Stimulated activated naive CD4-positive, alpha-beta T cell (primary cell): ENCODE results near the gene POU2F3.

Source experiments
- DNase-seq, 6 experiments: peaks; one replicate each; lab custom pipeline; 2025; lab: John Stamatoyannopoulos, UW

Gene POU2F3

DNA sequence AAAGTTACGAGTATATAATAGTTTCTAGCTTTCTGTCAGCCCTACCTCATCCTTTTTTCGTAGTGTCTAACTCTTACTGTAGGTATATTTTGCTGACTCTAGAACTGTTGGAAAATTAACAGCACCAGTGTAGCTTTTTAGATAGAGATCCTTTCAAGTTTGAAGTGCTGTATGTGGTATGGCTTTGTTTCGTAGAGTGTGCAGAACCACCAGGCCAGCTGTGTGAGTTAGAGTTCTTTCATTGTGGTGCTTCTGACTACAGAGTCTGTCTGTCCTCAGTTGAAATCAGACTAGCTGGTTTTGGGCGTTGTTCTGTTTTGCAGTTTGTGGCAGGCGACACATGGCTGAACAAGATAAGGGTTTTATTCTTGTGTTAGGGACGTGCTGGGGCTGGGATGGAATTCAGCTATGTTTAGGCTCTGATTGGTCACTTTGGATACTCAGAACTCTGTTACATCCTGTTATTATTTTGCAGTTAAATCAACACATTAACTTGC lies 99.5 kb downstream of the POU2F3 start:
- DNase-seq: peak in 1 of 6 experiments; percentile 8

DNA sequence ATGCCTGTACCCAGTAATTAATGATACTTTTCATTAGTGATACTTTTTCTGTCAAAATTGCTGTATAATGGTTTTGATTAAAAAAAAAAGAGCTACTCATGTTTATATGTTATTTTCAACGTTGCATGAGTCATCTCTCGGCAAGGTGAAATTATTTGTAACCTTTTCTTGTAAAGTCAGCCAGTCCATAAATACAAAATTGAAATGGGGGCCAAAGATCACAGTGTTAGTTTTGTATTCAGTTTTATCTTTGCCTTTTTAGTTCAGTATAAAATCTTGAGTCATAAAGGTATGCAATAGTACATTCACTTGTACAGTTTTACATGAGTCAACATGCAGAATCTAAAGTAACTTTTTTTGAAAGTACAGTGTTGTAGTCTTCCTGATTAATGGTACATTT lies 100.6 kb downstream of the POU2F3 start:
- no peak for DNase-seq

GRCh38 chr11:120342226-120342625 lies 102.3 kb downstream of the POU2F3 start:
- DNase-seq: no peak

GRCh38 chr11:120342678-120343077 lies 102.7 kb downstream of the POU2F3 start:
- DNase-seq: no peak

DNA sequence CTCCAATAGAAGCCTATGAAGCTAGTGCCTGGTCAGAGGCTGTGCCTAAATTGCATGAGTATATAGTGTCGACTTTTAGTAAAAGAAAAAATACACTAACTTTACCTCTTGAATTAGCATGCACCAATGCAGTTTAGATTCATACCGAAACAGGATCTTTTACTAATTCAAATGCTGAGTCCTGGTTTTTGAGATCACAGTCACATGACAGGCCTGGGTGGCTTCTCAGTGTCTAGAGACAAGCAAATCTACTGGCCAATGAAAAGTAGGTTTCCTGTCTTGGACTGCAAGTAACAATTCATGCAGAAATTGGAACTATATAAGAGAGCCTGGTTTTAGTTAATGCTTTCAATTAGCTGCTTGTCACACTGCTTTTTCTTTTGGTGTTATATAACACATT lies 103.5 kb downstream of the POU2F3 start:
- no peak for DNase-seq

DNA sequence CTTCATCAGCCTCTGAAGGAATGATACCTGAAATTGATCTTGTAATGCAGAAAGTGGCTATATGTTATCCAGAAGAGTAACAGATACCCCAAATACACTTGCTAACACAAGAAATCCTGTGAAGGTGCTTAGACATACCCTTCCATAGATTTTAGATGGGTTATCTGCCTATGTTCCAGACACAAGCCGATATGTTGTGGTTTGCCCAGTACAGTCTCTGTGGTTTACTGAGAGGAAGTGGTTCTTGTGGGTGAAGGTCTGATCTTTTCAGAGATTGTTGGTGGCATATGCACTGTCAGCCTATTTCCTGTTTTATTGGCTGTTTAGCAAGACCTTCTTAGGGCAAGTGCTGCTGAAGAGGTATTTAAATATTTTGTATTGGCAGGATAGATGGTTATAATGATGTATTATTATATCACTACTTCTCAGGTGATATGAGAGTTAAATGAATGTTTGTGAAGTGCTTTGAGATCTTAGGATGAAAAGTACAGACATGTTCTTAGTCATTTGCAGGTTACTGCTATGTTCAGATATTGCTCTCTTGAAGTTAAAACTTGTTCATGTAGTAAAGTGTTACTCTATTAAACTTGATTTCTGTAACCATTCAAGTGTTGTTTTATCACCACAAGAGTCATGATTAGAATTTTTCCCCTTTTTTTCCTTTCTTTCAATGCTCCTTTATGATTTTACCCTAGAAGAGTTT lies 104.5 kb downstream of the POU2F3 start:
- peak in 5 of 6 experiments; percentile 16 to 79 (median 77) for DNase-seq

GRCh38 chr11:120346233-120346632 lies 106.3 kb downstream of the POU2F3 start:
- DNase-seq: no peak

DNA sequence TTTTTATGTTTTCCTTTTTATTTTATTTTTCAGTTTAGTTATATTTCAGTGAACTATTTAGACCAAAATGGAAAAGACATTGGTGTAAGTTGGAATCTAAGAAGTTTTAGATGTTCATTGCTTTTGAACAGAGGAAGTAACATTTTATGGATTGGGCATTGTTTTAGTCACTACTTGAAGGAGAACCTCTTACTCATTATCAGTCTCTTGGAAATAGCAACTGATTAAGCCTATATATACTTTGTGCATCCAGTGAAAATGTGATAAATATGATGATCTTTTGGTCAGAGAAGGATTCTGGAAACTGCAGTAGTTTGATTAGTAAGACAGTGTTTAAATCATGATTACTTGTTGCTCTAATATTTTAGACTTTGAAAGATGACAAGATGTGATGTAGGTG lies 110.7 kb downstream of the POU2F3 start:
- no peak for DNase-seq

DNA sequence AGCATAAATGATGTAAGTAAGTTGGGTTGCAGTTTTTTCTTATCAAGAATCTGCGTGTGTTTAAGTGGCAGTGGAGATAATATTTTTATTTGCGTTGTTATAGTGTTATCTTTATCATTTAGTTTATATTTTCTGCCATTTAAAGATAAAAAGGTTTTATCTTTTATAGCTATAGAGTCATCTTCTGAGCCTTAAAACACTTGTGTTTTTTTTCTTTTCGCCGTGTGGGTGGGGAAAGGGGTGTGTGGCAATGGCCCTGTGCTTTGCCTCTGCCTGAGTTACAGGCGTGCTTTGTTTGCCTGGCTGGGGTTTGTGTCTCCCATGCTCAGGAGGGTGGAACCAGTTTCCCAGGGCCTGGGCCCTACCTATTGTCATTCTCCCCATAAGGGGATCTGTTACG lies 112.5 kb downstream of the POU2F3 start:
- no peak for DNase-seq

DNA sequence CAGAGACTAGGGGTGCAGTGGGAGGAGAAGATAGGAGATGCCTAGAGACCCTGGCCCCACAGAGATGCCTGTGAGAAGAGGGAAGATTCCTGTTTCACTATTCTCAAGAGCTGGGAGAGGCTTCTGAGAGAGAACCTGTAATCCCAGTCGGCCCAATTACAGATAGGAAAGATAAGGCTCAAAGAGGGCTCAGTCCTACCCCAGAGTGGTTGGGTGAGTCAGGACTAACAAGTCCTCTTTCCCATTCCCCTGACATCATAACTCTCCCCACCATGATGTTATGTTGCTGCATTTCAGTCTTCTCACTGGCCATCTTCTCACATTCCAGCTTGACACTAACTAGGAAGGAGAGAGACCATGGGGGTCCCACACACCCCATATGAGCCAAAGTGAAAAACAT lies 114.1 kb downstream of the POU2F3 start:
- no peak for DNase-seq

GRCh38 chr11:120354779-120355178 lies 114.8 kb downstream of the POU2F3 start:
- DNase-seq: no peak

DNA sequence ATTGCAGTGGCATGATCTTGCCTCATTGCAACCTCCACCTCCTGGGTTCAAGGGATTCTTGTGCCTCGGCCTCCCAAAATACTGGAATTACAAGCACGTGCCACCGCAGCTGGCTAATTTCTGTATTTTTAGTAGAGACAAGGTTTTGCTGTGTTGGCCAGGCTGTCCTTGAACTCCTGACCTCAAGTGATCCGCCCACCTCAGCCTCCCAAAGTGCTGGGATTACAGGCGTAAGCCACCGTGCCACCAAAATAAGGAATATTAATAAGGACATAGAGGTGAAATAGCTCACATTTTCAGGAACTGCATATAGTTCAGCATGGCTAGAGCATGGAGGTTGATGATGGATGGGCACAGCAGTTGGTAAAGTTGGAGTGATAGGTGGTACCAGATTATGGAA lies 117.7 kb downstream of the POU2F3 start:
- no peak for DNase-seq

- DNase-seq: no peak
Measured at GRCh38 chr11:120358729-120359128, 118.8 kb downstream of the POU2F3 start.

DNA sequence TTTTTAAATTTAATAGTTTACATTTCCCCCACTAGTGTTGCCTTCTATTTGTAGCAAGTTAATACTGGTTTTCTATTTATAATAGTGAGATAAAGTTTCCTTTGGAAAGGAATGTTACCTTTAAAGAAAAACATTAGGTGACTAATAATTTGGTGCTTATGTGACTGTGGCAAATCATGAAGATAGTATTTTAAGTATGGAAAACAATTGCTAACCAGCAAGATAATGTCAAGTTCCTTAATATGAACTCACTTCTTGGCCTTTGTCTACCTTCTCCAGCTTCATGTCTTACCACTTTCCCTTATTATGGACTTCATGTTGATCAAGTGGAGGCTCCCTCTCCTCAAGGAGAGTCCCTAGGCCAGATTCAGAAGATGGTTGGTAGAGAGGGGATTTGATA lies 123.5 kb downstream of the POU2F3 start:
- no peak for DNase-seq

- DNase-seq: no peak
Measured at GRCh38 chr11:120365512-120365911, 125.6 kb downstream of the POU2F3 start.
